ENCODE measurements around the gene GATA5. TPM values are rescaled to one million over a fixed set of nuclear protein-coding genes. Genes with fewer than 3 reads are reported as not detected.

The GATA5 gene
- total RNA-seq, 1 experiment from 2014 or later, result 0.25 TPM

DNA sequence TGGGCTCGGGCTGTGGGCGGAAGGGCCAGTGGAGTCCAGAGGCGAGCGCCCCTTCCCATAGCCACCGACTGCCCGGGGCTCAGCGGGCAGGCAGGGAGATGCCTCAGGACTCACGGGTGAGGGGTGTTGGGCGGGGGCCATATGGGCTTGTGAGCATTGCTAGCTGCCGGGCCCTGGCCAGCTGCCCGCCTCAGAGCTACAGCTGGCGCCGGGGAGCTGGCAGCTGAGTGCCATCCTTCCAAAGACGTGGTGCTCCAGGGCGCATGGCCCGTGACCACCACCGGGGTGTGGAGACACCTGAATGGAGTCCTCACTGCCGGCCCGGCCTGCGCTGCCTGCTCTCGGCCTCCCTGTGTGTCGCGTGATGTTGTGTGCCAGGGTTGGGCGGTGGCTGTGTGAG, 37.9 kb downstream of the GATA5 start:
- ChIA-PET POLR2A (no interaction called here), CTCF (interaction anchor here (1.0 to 2.6 kb wide), 2 partner anchors 13 to 179 kb away, joined by 3 to 8 read pairs; no protein-coding TSS in a partner anchor)
- H3K9me3 ChIP-seq, result no peaks in the 10 kb centered on the region
- BruUV-seq (replicated peaks), result no TSS peak
- H3K27me3 Mint-ChIP-seq (ENCODE audit: insufficient read depth, unreplicated experiment), result no peaks in the 10 kb centered on the region
- H3K4me3 ChIP-seq (ENCODE audit: low read depth, low read length), result no peak overlapping the region
- TF ChIP-seq CTCF (IDR thresholded peaks at IDR 0.05; ENCODE audit: insufficient read depth in 1 of 2, low read depth in 1 of 2, low read length in 1 of 2, severe bottlenecking in 1 of 2, unreplicated experiment in 1 of 2), result peak; percentile 21 to 25
- H3K4me1 Mint-ChIP-seq (ENCODE audit: low read depth, unreplicated experiment), result peaks cover 50% of the 10 kb centered on the region
- DNase-seq, result peak in 1 of 2 experiments; percentile 58
- intact Hi-C loops (cut with micrococcal nuclease; ENCODE audit: unreplicated experiment), result no loop called here
- H3K9me3 Mint-ChIP-seq (ENCODE audit: unreplicated experiment), result no peaks in the 10 kb centered on the region
- peaks cover 39% of the 10 kb centered on the region for H3K4me1 ChIP-seq
- no peaks in the 10 kb centered on the region for H3K27me3 ChIP-seq (replicated peaks; ENCODE audit: control insufficient read depth, insufficient read depth, low read length)
- no peaks in the 10 kb centered on the region for H3K36me3 ChIP-seq (ENCODE audit: control insufficient read depth, insufficient read depth, low read length)
- peaks cover 4% of the 10 kb centered on the region for H3K36me3 Mint-ChIP-seq (ENCODE audit: insufficient read depth, unreplicated experiment)
- H3K4me3 Mint-ChIP-seq (ENCODE audit: unreplicated experiment), result no peak overlapping the region
- peak overlapping the region; percentile 84 for H3K27ac Mint-ChIP-seq (ENCODE audit: unreplicated experiment)

- no peaks in the 10 kb centered on the region for H3K27me3 Mint-ChIP-seq (ENCODE audit: insufficient read depth, unreplicated experiment)
- H3K27ac Mint-ChIP-seq (ENCODE audit: unreplicated experiment), result peak overlapping the region; percentile 84
- POLR2A ChIA-PET, result no interaction called here
Observed at GRCh38 chr20:62437496-62437895, 38.3 kb downstream of the GATA5 start.

GRCh38 chr20:62436692-62437091, 39.1 kb downstream of the GATA5 start:
- intact Hi-C loops (cut with micrococcal nuclease; ENCODE audit: unreplicated experiment), result no loop called here
- Mint-ChIP-seq H3K36me3 (ENCODE audit: insufficient read depth, unreplicated experiment) (peaks cover 13% of the 10 kb centered on the region), H3K9me3 (ENCODE audit: unreplicated experiment) (no peaks in the 10 kb centered on the region), H3K4me3 (ENCODE audit: unreplicated experiment) (no peak overlapping the region), H3K4me1 (ENCODE audit: low read depth, unreplicated experiment) (peaks cover 60% of the 10 kb centered on the region), H3K27ac (ENCODE audit: unreplicated experiment) (peak overlapping the region; percentile 84), H3K27me3 (ENCODE audit: insufficient read depth, unreplicated experiment) (no peaks in the 10 kb centered on the region)
- Histone ChIP-seq H3K4me3 (ENCODE audit: low read depth, low read length) (no peak overlapping the region), H3K36me3 (ENCODE audit: control insufficient read depth, insufficient read depth, low read length) (no peaks in the 10 kb centered on the region), H3K27me3 (replicated peaks; ENCODE audit: control insufficient read depth, insufficient read depth, low read length) (no peaks in the 10 kb centered on the region), H3K9me3 (no peaks in the 10 kb centered on the region), H3K4me1 (peaks cover 52% of the 10 kb centered on the region)
- ChIA-PET CTCF (interaction anchor here (0.7 to 1.1 kb wide), 3 partner anchors 13 to 51 kb away, joined by 3 to 5 read pairs (median 5); no protein-coding TSS in a partner anchor), POLR2A (no interaction called here)
- DNase-seq, result no peak
- no TSS peak for BruUV-seq (replicated peaks)
- no peak for TF ChIP-seq CTCF (IDR thresholded peaks at IDR 0.05; ENCODE audit: insufficient read depth in 1 of 2, low read depth in 1 of 2, low read length in 1 of 2, severe bottlenecking in 1 of 2, unreplicated experiment in 1 of 2)

More at GRCh38 chr20:62437496-62437895, 38.3 kb downstream of the GATA5 start:
- Histone ChIP-seq H3K27me3 (replicated peaks; ENCODE audit: control insufficient read depth, insufficient read depth, low read length) (no peaks in the 10 kb centered on the region), H3K4me1 (peaks cover 44% of the 10 kb centered on the region), H3K4me3 (ENCODE audit: low read depth, low read length) (no peak overlapping the region), H3K9me3 (no peaks in the 10 kb centered on the region), H3K36me3 (ENCODE audit: control insufficient read depth, insufficient read depth, low read length) (no peaks in the 10 kb centered on the region)
- no peaks in the 10 kb centered on the region for H3K9me3 Mint-ChIP-seq (ENCODE audit: unreplicated experiment)
- no peak for DNase-seq
- peaks cover 54% of the 10 kb centered on the region for H3K4me1 Mint-ChIP-seq (ENCODE audit: low read depth, unreplicated experiment)
- H3K4me3 Mint-ChIP-seq (ENCODE audit: unreplicated experiment), result no peak overlapping the region
- H3K36me3 Mint-ChIP-seq (ENCODE audit: insufficient read depth, unreplicated experiment), result peaks cover 7% of the 10 kb centered on the region
- CTCF ChIA-PET, result interaction anchor here (1.0 to 2.6 kb wide), 3 partner anchors 13 to 179 kb away, joined by 3 to 8 read pairs (median 5); no protein-coding TSS in a partner anchor
- no TSS peak for BruUV-seq (replicated peaks)
- intact Hi-C loops (cut with micrococcal nuclease; ENCODE audit: unreplicated experiment), result no loop called here
- TF ChIP-seq CTCF (IDR thresholded peaks at IDR 0.05; ENCODE audit: insufficient read depth in 1 of 2, low read depth in 1 of 2, low read length in 1 of 2, severe bottlenecking in 1 of 2, unreplicated experiment in 1 of 2), result no peak

Measured in Caco-2 (cell line).